ENCODE data around the gene SETD1B.
"Not testable (repeated sequence)": the region's sequence is repeated elsewhere in the genome, so short reads cannot be mapped to it uniquely, and the experiment has no call there.

The SETD1B gene

GRCh38 chr12:121860257-121860656 is 56.4 kb downstream of the SETD1B start:
- DNase-seq, result no peak

- not testable (repeated sequence) for DNase-seq
Measured at GRCh38 chr12:121860699-121861098, 56.9 kb downstream of the SETD1B start.

GRCh38 chr12:121861636-121862254 is 57.9 kb downstream of the SETD1B start:
- no peak for DNase-seq

- DNase-seq, result no peak
Measured at GRCh38 chr12:121866331-121866730, 62.5 kb downstream of the SETD1B start.

- not testable (repeated sequence) for DNase-seq
Measured at GRCh38 chr12:121869229-121869628, 65.4 kb downstream of the SETD1B start.

- DNase-seq, result no peak
Measured at GRCh38 chr12:121871467-121871866, 67.7 kb downstream of the SETD1B start.

- no peak for DNase-seq
Measured at GRCh38 chr12:121872546-121873215, 68.9 kb downstream of the SETD1B start.

GRCh38 chr12:121873216-121873569 is 69.4 kb downstream of the SETD1B start:
- DNase-seq, result no peak

GRCh38 chr12:121874071-121874470 is 70.3 kb downstream of the SETD1B start:
- DNase-seq, result no peak

- no peak for DNase-seq
Measured at GRCh38 chr12:121875582-121875981, 71.8 kb downstream of the SETD1B start.

- DNase-seq, result not testable (repeated sequence)
Measured at GRCh38 chr12:121876080-121876447, 72.3 kb downstream of the SETD1B start.

Measured in retina (tissue), 1 donor.